Right hindlimb (tissue), 1 donor: ENCODE data around the gene IQGAP3.
"Not testable (repeated sequence)": the region's sequence is repeated elsewhere in the genome, so short reads cannot be mapped to it uniquely, and the experiment has no call there.

Experiments
- DNase-seq: peaks from one replicate; pipeline ENCODE4 v3.0.0-alpha.2; 2018

The IQGAP3 gene

GRCh38 chr1:156592158-156592909, 20.0 kb upstream of the IQGAP3 start:
- DNase-seq = no peak

DNA sequence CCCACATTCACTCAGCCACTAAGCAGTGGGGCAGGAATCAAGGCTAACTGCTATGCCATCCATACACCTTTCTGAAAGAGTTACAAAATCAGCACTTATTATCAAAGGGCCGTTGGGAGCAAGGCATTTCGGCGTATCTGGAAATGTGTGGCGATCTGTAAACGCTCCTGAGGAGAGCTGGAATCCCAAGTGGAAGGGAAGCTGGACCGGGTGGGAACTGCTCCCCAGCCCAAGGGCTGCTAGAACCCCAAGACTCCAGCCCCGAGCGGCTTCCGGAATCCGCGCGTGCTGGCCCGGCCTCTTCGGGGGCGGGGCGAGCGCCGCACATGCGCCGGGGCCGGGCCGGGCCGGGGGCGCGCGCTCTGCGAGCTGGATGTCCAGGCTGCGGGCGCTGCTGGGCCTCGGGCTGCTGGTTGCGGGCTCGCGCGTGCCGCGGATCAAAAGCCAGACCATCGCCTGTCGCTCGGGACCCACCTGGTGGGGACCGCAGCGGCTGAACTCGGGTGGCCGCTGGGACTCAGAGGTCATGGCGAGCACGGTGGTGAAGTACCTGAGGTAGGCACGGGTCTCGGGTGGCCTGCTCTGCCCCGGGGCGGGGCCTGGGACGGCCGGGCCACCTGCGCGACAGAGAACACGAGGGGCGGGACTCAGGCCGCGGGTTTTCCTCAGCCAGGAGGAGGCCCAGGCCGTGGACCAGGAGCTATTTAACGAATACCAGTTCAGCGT, 19.2 kb upstream of the IQGAP3 start, which contains the start of gene NAXE:
NAXE (plus strand) TSS at position 345 of the 726 bp plus-strand sequence; CDS start at position 374, 29 bp downstream.
- DNase-seq = peak; percentile 80

GRCh38 chr1:156591181-156591431, 18.7 kb upstream of the IQGAP3 start:
- no peak for DNase-seq

DNA sequence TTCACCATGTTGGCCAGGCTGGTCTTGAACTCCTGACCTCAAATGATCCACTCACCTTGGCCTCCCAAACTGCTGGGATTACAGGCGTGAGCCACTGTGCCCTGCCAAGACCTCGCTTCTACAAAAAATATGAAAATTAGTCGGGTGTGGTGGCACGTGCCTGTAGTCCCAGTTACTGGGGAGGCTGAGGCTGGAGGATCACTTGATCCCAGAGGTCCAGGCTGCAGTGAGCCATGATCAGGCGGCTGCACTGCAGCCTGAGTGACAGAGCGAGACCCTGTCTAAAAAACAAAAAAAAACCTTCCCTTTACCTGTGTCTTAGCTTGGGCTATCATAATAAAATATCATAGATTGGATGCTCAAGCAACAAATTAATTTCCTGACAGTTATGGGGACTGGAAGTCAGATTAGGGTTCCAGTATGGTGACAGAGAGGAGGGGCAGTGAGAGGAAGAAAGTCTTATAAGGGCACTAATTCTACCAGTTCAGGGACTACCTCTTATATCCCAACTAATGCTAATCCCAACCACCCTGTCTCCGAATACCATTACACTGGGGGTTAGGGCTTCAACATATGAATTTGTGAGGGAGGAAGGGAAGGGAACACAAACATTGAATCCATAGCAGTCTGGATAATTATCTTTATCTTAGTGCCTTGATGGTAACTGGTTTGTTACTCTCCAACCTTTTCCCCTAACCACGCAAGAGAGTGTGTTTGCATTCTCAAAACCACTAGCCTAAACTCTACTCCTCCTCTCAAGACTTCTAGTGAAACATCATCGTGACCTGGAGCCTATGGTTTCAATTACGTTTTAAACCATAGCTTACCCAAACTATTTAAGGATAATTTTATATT, 18.2 kb upstream of the IQGAP3 start:
- DNase-seq = no peak

GRCh38 chr1:156589546-156589945, 17.2 kb upstream of the IQGAP3 start:
- no peak for DNase-seq

GRCh38 chr1:156587927-156588326, 15.6 kb upstream of the IQGAP3 start:
- DNase-seq = not testable (repeated sequence)

- DNase-seq = no peak
These were observed 14.6 kb upstream of the IQGAP3 start for GRCh38 chr1:156586892-156587477.

DNA sequence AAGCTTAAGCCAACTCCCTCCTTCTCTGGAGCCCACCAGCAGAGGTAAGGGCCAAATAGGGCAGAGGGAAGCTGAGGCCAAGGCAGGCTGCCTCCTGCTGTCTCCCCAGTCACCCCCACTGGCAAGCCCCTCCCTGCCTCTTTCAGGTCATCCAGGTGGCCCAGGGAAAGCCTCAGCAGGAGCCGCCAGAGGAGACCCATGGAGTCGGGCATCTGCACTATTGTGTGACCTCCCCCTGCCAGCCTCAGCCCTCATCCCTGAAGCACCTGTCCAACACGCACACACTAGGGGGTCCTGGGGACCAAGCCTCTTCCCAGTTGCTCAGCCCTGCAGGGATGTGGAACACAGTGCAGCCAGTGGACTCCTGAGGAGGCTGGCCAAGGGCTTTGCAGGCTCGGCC, 14.0 kb upstream of the IQGAP3 start:
- no peak for DNase-seq

DNA sequence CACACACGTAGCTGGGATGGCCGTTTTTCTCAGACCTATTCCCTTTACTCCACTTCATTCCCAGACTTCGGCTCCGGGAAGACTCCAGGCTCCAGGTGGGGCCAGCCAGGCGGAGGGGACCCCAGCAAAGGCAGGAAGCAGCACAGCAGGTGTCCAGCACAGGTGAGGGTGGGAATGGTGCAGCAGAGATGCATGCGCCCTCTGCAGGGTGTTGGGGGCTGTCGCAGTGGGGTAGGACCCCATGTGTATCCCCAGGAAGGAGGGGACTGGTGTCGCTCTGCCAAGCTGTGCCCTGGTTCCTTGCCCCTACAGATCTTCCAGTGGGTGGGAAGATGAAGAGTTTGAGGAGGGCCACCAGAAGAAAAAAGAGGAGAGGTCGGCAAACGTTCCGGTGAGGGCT, 12.4 kb upstream of the IQGAP3 start:
- no peak for DNase-seq

GRCh38 chr1:156583821-156584622, 11.7 kb upstream of the IQGAP3 start:
- peak; percentile 49 for DNase-seq

DNA sequence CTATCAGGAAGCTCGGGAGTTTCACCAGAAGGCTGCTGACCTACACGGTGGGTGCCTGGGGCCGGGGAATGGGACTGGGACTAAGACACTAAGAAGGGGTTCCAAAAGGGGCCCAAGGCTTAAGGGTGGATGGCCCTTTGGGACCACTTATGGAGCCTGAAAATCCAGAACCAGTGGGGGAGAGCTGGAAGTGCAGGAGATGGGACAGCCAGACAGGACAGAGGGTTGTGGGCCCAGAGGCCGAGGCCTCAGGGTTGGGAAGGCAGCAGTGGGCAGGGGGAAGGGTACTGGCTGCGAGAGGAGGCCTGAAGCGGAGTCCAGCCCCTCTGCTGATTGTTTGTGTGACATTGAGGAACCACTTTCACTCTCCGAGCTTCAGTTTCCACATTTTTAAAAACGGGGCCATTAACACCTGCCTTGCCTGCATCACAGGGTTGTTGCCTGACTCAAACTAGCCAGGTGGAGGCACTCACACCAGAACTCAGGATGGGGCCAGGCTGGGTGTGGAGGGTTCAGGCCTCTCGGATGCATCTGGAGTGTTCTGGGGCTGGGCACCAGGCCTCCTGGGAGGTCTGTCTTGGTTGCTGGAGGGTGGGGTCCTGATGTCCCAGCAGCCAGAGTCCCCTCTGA, 10.1 kb upstream of the IQGAP3 start:
- DNase-seq = no peak

GRCh38 chr1:156581661-156582387, 9.5 kb upstream of the IQGAP3 start:
- no peak for DNase-seq

GRCh38 chr1:156579472-156579871, 7.1 kb upstream of the IQGAP3 start, which contains the start of gene TTC24:
TTC24 (plus strand) TSS chr1:156579723; CDS start chr1:156581365, 1,642 bp downstream.
- DNase-seq = no peak

- no peak for DNase-seq
These were observed 5.7 kb upstream of the IQGAP3 start for GRCh38 chr1:156578055-156578454.

GRCh38 chr1:156577550-156577949, 5.2 kb upstream of the IQGAP3 start:
- no peak for DNase-seq

DNA sequence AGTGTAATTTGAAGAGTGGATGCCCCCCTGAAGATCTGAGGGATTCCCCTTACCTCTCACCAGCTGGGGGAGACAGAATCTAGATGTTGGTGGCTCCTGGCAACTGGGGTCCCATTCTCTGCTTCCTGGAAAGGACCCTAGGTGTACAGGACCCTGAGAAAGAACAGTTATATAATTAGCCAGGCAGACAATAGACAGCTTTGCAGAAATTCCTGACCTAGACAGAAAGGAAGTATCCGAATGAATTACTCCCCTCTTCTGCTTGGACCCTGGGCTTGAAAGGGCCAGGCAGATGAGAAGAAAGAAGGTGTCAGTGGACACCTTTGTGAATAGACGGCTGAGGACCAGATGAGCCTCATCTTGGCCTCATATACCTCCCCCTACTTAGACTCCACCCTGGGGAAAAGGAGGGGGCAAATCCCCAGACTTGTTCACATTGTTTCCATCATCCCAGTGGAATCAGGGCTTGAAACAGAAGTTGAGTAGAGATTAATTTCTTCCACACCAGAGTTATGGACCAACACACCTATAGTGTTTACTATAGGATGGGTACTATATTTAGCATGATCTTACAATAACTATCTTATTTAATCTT, 1.8 kb upstream of the IQGAP3 start:
- no peak for DNase-seq

DNA sequence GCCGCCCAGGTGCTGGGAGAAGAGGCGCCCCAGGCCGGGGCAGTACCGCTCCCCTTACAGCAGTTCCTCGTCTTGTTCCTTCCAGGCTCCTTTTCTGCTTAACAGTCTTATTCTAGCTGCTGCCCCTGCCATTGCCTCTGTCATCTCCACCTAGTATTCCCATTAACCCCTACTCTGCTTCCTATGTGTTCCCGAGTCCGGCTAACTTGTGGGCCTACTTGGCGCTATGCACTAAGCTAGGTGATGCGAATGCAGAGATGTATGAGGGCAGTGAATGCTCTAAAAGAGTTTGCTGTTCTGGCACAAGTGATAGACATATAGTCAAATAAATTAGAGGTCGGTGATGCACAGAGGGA, 276 bp upstream of the IQGAP3 start:
- DNase-seq = no peak

DNA sequence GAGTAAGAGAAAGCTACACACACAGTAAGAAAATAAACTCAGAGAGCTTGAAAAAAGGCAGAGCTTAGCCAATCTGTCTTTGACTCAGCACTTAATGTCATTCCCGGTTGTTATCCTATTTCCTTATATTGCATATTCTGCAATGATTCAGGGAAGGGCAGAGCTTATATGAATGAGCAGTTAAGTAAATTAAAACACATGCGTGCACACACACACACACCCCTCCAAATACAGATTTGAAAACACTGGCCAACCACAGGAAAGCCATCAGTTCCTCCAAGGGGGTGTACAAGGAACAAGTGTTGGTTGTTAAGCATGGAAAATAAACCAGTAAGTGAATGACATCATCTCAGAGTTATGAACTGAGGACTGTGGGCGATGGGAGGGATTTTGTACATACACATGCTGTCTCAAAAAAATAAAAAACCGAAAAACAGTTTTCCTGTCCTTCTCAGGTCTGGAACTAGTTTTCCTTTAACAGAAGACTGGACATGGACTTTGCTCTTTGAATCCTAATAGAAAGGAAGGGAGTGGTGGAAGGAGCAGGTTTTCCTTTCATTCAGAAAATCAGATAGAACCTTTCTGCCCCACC, 1.0 kb downstream of the IQGAP3 start:
- DNase-seq = no peak

DNA sequence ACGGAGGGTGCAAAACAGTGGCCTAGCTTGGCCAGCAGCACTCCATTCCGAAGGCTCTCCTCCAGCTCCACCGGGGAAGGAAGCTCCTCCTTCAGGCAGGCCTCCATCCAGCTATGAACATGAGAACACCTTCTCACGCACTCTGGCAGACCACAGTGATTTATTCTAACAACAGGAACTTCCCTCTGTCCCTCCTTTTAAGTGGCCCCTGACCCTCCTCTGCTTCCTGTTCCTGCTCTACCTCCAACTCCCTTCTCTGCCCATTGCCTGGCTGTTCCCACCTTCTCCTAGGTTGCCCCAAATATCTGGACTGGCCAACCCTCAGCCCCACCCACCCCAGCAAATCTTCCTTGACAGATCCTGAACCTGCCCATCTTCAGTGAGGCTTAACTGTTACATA, 5.9 kb downstream of the IQGAP3 start:
- DNase-seq = no peak

DNA sequence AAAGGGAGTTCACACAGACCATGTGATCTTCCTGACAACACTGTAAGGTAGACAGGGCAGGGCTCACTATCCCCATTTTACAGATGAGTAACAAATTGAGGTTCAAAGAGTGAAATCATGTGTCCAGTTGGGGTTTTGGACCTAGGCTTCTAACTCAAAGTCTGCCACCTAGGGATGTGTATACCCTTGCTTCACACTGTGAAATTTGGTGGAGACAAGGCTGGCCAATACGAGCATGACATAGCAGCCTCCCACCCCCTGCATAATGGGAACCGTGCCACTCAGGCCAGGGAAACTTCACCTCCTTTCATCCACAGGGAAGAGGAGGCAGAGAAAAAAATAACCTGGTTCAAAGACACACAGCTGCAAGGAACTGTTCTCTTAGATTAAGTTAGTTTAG, 6.8 kb downstream of the IQGAP3 start:
- DNase-seq = no peak
